ELR (cell line): ENCODE measurements around the gene MATR3.
"Not testable (repeated sequence)": the region's sequence is repeated elsewhere in the genome, so short reads cannot be mapped to it uniquely, and the experiment has no call there.

Experiments used
- DNase-seq: peaks from one replicate; pipeline ENCODE4 v3.0.0-alpha.2; 2015; ENCODE audit warnings: low read depth

The MATR3 gene

DNA sequence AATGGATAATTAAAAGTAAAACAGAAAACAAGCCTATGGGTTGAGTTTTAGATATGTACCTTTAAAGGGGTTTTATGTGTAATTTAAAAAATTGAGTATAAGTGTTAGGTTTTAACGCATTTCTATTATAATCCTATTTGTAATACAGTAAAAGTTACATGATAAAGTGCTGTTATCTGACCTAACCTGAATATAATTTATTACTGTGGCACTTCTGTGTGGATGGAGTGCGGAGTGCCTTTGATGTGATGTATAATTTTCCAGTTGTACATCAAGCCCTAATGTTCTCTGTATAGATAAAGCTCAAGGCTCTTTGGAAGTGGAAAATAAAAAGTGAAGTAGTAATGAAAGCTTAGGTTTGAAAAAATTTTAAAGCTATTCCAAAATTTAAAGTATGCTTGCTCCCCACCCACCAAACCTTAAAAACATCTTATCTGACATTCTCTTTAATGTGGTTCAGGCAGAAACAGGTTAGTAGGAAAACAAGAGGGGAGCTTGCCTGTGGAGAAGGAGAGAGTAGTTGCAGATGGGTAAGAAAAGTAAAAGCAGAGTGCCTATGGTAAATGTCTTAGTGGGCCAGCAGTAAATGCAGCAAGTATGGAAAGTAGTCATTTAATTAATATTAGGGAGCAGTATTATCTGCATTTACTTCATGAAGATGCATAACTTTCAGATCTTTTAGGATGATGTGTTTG lies 4.0 kb downstream of the MATR3 start:
- no peak for DNase-seq

DNA sequence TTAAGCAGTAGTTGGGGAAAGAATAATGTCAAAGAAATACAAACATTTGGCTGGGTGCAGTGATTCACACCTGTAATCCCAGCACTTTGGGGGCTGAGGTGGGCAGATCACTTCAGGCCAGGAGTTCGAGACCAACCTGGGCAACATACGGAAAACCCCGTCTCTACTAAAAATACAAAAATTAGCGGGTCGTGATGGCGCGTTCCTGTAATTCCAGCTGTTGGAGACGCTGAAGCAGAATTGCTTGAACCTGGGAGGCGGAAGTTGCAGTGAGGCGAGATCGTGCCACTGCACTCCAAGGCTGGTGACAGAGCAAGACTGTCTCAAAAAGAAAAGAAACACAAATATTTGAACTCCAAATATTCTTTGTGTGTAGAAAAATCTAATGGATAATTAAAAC lies 4.7 kb downstream of the MATR3 start:
- DNase-seq, result no peak

- DNase-seq, result no peak
Observed at GRCh38 chr5:139299486-139299885, 5.9 kb downstream of the MATR3 start.

- no peak for DNase-seq
Observed at GRCh38 chr5:139301808-139302499, 8.4 kb downstream of the MATR3 start.

- DNase-seq, result no peak
Observed at GRCh38 chr5:139304391-139305324, 11.1 kb downstream of the MATR3 start.

- no peak for DNase-seq
Observed at GRCh38 chr5:139306197-139306596, 12.7 kb downstream of the MATR3 start.

DNA sequence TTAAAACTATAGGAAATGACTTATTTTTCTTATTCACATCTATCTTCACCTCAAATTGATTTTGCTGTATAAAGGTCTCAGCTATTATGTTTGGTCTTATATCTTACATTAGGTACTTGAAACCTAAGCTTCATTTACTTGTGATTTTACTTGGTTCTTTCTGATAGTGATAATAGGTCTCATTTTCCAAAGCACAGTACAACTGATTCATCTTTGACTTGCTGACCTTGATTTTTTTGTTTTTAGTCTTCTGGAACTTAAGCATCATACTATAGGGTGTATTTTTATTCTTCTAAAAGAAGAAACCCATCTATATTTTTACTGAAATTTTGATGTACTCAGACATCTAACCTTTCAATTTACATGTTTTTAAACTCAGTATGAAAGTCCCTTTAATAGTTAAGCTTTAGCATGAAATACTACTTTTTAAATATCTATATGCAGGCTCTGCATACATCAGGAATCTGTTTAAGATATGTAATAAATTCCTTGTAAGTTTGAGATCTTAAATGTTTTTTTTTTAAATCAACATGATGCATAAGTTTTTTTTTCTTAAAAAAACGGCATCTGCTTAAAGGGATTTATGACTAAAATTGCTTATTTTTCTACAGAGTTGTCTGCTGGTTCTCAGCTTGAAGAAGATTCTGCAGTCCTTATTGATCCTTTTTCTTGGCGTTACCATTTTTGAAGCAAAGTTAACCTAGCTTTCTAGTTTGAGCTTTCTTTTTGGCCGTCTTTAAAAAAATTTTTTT lies 13.3 kb downstream of the MATR3 start:
- DNase-seq, result no peak

DNA sequence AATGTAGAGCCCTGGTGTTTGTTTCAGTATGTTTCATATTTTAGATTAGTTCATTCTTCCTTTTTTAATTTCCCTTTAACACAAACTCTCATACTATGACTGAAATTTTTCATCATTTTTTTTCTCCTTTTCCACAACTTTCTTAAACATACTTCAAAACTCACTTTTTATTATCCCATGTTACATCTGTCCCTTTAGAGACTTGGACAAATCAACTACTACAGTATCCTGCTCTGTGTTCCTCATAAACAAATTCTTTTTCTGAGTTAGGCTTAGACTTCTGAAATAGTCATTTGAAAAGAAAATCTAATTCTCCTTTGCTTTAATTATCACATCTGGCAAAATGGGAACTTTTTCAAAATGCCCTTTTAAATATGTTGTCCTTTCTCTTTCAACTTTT lies 15.3 kb downstream of the MATR3 start:
- no peak for DNase-seq

DNA sequence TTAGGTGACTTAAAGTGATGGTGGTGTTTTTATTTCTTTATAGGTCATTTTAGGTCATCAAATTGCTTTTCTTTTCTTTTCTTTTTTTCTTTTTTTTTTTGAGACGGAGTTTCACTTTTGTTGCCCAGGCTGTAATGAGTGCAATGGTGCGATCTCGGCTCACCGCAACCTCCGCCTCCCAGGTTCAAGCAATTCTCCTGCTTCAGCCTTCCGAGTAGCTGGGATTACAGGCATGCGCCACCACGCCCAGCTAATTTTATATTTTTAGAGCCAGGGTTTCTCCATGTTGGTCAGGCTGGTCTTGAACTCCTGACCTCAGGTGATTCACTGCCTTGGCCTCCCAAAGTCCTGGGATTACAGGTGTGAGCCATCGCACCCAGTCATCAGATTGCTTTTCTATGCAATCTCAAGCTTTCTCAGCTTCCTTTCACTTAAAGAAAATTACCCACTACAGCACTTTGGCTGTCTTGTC lies 17.2 kb downstream of the MATR3 start:
- DNase-seq, result peak; percentile 79

DNA sequence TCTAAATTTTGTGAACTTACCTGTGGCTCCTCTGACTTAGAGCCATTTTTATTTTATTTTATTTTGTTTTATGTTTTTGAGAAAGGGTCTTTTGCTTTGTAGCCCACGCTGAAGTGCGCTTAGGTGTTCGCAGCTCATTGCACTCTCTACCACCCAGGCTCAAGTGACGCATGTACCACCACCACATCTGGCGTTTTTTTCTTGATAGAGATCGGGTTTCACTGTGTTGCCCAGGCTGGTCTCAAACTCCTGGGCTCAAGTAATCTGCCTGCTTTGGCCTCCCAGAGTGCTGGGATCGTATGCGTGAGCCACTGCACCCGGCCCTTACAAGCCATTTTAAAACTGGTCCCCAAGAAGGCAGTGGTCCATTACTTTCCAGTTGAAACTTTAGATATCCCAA lies 18.5 kb downstream of the MATR3 start:
- no peak for DNase-seq

DNA sequence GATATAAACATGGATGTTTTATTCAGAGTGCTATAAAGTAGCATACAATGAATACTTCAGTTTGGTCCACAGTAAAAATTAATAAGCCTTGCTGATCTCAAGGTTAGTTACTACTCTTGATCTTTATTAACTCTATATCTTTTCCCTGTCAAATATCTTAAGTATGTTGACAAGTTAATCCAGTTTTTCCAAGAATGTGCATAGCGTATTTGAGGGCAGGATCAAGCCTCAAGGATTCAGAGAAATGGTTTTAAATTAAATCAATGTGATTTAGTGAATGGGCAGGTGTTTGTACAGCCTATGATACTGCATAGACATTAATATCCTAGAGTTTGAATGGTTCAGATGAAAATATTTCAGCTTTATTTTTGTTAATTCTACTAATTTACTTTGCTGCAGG lies 20.7 kb downstream of the MATR3 start:
- no peak for DNase-seq

DNA sequence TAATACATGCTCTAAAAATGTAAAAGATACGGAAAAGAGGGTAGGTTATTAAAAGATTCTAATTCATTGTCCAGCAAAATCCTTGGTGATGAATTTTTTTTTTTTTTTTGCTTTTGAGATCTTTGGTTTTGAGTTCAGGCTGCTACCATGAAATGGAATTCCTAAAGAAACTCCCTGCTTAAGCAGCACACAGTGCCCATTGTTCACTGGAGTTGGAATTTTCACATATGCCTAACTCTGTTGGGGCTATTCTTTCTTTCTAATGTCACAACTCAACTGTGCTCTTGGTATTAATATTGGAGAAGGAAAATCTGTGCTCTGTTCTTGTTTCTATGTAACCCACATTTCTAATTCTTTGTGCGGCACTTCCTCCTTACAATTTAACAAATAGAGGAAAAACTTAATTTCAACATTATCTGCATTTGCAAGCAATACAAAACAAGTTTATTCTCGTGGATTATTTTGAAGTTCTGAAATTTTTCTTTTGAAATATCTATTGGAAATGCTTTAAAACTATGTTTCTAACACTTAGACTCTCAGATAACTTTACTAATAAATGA lies 21.6 kb downstream of the MATR3 start:
- no peak for DNase-seq

GRCh38 chr5:139335811-139336210 lies 42.3 kb downstream of the MATR3 start:
- peak; percentile 31 for DNase-seq

DNA sequence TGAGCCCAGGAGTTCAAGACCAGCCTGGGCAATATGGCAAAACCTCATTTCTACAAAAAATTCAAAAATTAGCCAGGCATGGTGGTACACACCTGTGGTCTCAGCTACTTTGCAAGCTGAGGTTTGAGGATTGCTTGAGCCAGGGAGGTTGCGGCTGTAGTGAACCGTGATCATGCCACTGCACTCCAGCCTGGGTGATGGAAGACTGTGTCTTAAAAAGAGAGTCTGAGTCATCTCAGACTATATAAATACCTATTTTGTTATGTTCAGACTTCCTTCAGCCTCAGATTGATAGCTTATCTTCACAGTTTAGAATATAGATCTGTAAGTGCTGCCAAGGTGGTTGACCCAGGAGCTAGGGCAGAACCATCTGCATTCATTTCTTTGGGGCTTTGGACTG lies 46.5 kb downstream of the MATR3 start:
- no peak for DNase-seq

- no peak for DNase-seq
Observed at GRCh38 chr5:139341187-139341688, 47.7 kb downstream of the MATR3 start.

- peak; percentile 98 for DNase-seq
Observed at GRCh38 chr5:139341689-139342422, 48.3 kb downstream of the MATR3 start, which contains the start of gene PAIP2. Gene PAIP2 (plus strand): TSS chr5:139341854. CDS start chr5:139363785, 21,931 bp downstream.

DNA sequence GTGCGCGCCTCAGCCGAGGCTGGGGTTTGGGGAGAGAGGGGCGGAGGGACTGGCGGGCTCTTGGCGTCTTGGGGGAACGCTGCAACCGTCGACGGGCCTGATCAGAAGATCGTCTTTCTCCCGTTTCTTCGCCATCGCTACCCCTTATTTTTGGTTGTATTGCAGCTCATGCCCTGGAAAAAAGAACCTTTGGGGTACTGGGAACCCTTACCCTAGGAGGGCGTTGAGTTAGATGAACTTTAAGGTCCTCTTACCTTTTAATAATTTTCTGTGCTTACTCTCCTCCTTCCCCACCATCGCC lies 48.8 kb downstream of the MATR3 start:
- no peak for DNase-seq

DNA sequence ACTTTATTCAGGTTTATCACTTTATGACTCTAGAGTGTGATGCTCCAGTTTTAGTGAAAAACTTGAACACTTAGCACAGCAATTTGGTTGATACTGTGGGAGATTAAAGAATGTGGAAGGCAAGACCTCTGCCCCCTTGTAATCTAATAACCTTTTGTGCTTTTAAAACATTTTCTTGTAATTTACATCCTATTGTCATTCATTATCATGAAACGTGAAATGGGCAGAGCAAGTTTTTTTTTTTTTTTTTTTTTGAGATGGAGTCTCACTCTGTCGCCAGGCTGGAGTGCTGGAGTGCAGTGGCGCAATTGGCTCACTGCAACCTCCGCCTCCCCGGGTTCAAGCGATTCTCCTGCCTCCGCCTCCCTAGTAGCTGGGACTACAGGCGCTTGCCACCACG lies 49.9 kb downstream of the MATR3 start:
- no peak for DNase-seq

DNA sequence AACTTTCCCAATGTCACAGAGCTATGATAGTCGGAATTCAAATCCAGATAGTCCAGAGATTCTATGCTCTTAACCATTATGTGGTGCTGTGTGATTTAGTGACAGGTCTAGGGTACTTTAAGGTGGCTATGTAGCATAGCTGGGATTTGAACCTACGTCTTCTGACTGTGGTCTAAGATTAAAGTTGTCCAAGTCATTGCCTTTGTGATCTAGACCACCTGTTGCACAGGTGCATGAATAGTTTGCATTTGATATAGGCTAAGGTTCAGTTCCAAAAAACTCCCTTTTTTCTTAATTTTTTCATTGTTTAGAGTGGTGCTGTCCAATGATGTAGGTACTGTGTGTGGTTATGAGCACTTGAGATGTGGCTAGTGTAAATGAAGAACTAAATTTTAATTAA lies 50.6 kb downstream of the MATR3 start:
- no peak for DNase-seq

DNA sequence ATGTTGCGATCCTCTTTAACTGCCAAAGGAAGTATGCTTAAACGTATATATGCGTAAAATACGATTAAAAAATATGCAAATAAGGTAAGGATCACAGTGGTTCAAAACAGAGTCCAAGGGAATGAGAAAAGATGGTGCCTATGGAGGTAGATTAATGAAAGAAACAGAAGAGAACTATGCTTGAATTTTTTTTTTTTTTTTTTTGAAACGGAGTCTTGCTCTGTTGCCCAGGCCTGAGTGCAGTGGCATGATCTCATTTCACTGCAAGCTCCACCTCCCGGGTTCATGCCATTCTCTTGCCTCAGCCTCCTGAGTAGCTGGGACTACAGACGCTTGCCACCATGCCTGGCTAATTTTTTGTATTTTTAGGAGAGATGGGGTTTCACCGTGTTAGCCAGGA lies 51.9 kb downstream of the MATR3 start:
- DNase-seq, result not testable (repeated sequence)

GRCh38 chr5:139347863-139348262 lies 54.3 kb downstream of the MATR3 start:
- DNase-seq, result not testable (repeated sequence)
